Heart left ventricle (tissue), 13 donors: ENCODE data around the gene GPC6.

Experiments used
- POLR2A ChIP-seq, 2 donors: fragments of 450-650 bp; IDR thresholded peaks; one replicate each; pipeline ENCODE4 v1.6.1; 2017; ENCODE audit warnings: antibody characterized with exemption in 2 of 2, mild to moderate bottlenecking in 2 of 2, moderate library complexity in 2 of 2
- TF ChIP-seq, protein P1 (sequence below), 12 donors: fragments of 200-600 bp; sonication (generic) in 4 of 12; IDR thresholded peaks; one replicate each; pipeline versions ENCODE4 v1.5.0 to v1.8.0; 2018 to 2022; ENCODE audit warnings: antibody characterized with exemption in 12 of 12, mild to moderate bottlenecking in 5 of 12
- donor health status: ischemic (EF 13 %, LVEDD 7.1; RV severe dilation, severe dysfunction).
- donor health status: DM: no; HTN: yes; CAD: no.
- donor health status: DM: no; HTN: no; CAD: no.
- donor health status: ischemic (EF 25% LVEDD 6.9; RV normal size, moderate dysfunction).
- donor health status: ischemic (EF 25% LVEDD 5.7; RV mildly dilated, moderate dysfunction).
- donor health status: ischemic (EF 35%, LVEDD 5.7; RV mildly dilated, moderate dysfunction).
- donor health status: nonischemic (EF 11% LVEDD 7.7; RV severe dilation, severe dysfunction).
- donor health status: DM: yes; HTN: yes; CAD: no.
- donor health status: PGD.
- donor health status: ischemic (EF 29% LVEDD 5.4; RV normal size, mild dysfunction).
- donor health status: nonischemic (EF 23%, LVEDD 6.1; RV moderate dilation, normal function).

GRCh38 chr13:93834051-93834450, 607.4 kb downstream of the GPC6 start:
- TF ChIP-seq, protein P1, sequence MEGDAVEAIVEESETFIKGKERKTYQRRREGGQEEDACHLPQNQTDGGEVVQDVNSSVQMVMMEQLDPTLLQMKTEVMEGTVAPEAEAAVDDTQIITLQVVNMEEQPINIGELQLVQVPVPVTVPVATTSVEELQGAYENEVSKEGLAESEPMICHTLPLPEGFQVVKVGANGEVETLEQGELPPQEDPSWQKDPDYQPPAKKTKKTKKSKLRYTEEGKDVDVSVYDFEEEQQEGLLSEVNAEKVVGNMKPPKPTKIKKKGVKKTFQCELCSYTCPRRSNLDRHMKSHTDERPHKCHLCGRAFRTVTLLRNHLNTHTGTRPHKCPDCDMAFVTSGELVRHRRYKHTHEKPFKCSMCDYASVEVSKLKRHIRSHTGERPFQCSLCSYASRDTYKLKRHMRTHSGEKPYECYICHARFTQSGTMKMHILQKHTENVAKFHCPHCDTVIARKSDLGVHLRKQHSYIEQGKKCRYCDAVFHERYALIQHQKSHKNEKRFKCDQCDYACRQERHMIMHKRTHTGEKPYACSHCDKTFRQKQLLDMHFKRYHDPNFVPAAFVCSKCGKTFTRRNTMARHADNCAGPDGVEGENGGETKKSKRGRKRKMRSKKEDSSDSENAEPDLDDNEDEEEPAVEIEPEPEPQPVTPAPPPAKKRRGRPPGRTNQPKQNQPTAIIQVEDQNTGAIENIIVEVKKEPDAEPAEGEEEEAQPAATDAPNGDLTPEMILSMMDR (IDR thresholded peaks at IDR 0.05) = no peak
- TF ChIP-seq POLR2A (IDR thresholded peaks at IDR 0.05) = no peak
